NT2/D1 (cell line): ENCODE data around the gene GBX2.

Experiments used
- DNase-seq: peaks from one replicate; pipeline ENCODE4 v3.0.0-alpha.2; 2011; ENCODE audit warnings: low read depth, low spot score
- H3K27me3 ChIP-seq: 2 replicates; pipeline ENCODE4 v1.6.0; 2011; ENCODE audit warnings: mild to moderate bottlenecking; ENCODE audit not compliant: insufficient read length, insufficient read depth
- H3K36me3 ChIP-seq: 2 replicates; pipeline ENCODE4 v1.6.1; 2011; ENCODE audit warnings: mild to moderate bottlenecking, low read length, mixed read lengths; ENCODE audit not compliant: insufficient read depth, insufficient read length
- H3K4me1 ChIP-seq: 2 replicates; pipeline ENCODE4 v1.5.1; 2011; ENCODE audit not compliant: insufficient read depth, insufficient read length
- H3K4me3 ChIP-seq: 2 replicates; pipeline ENCODE4 v1.5.1; 2011; ENCODE audit warnings: low read depth; ENCODE audit not compliant: insufficient read length
- H3K9ac ChIP-seq: 2 replicates; pipeline ENCODE4 v1.6.0; 2011; ENCODE audit warnings: low read depth; ENCODE audit not compliant: insufficient read length
- H3K9me3 ChIP-seq: 2 replicates; pipeline ENCODE4 v1.5.1; 2011; ENCODE audit warnings: mild to moderate bottlenecking, low read length; ENCODE audit not compliant: insufficient read depth
- SUZ12 ChIP-seq: IDR thresholded peaks from 2 replicates; pipeline ENCODE4 v1.6.1; 2011; ENCODE audit not compliant: insufficient read length, insufficient read depth; ENCODE audit errors: extremely low read depth
- YY1 ChIP-seq: IDR thresholded peaks from 2 replicates; pipeline ENCODE4 v1.6.1; 2011; ENCODE audit not compliant: insufficient read length, insufficient read depth
- ZNF274 ChIP-seq: IDR thresholded peaks from 2 replicates; pipeline ENCODE4 v1.6.1; 2011; ENCODE audit warnings: mild to moderate bottlenecking, low read depth, low read length

Gene GBX2

GRCh38 chr2:236162031-236162845, 5.9 kb downstream of the GBX2 start:
- peaks cover 17% of the 10 kb centered on the region for H3K36me3 ChIP-seq
- TF ChIP-seq YY1 (no peak), ZNF274 (no peak), SUZ12 (no peak)
- no peaks in the 10 kb centered on the region for H3K9me3 ChIP-seq
- H3K9ac ChIP-seq = no peak overlapping the region
- no peak overlapping the region for H3K4me3 ChIP-seq
- no peak for DNase-seq
- peaks cover 30% of the 10 kb centered on the region for H3K4me1 ChIP-seq
- peaks cover 84% of the 10 kb centered on the region for H3K27me3 ChIP-seq

- no peaks in the 10 kb centered on the region for H3K9me3 ChIP-seq
- TF ChIP-seq SUZ12 (no peak), YY1 (no peak), ZNF274 (no peak)
- H3K4me3 ChIP-seq = no peak overlapping the region
- no peak for DNase-seq
- peaks cover 34% of the 10 kb centered on the region for H3K4me1 ChIP-seq
- peaks cover 17% of the 10 kb centered on the region for H3K36me3 ChIP-seq
- H3K27me3 ChIP-seq = peaks cover 84% of the 10 kb centered on the region
- H3K9ac ChIP-seq = no peak overlapping the region
Observed at GRCh38 chr2:236161531-236161930, 6.7 kb downstream of the GBX2 start.

GRCh38 chr2:236161082-236161462, 7.1 kb downstream of the GBX2 start:
- Histone ChIP-seq H3K9me3 (no peaks in the 10 kb centered on the region), H3K27me3 (peaks cover 84% of the 10 kb centered on the region), H3K4me3 (no peak overlapping the region), H3K4me1 (peaks cover 34% of the 10 kb centered on the region), H3K36me3 (peaks cover 17% of the 10 kb centered on the region), H3K9ac (peak overlapping the region; percentile 32)
- TF ChIP-seq SUZ12 (no peak), YY1 (no peak), ZNF274 (no peak)
- no peak for DNase-seq

- peaks cover 84% of the 10 kb centered on the region for H3K27me3 ChIP-seq
- H3K4me3 ChIP-seq = no peak overlapping the region
- TF ChIP-seq SUZ12 (no peak), ZNF274 (no peak), YY1 (no peak)
- DNase-seq = no peak
- peaks cover 34% of the 10 kb centered on the region for H3K4me1 ChIP-seq
- H3K9ac ChIP-seq = peak overlapping the region; percentile 32
- peaks cover 13% of the 10 kb centered on the region for H3K36me3 ChIP-seq
- H3K9me3 ChIP-seq = no peaks in the 10 kb centered on the region
Observed at GRCh38 chr2:236160366-236161081, 7.7 kb downstream of the GBX2 start.

DNA sequence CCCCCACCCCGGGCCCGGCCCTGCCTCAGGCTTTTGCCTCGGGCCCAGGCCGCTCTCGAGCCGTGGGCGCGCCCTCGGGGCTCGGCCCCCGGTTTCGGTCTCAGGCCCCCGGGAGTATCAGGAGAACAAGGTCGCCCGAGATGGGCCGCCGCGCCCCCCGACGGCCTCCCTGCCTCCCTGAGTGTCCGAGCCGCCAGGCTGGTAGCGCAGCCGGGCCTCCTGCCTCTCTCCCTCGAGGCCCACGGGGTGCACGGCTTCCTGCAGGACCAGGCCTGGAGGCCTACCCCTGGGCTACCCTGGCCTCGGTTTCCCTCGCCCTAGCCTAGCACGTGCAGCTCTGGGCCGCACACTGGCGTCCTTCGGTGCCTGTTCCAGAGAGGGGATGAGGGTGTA, 8.4 kb downstream of the GBX2 start:
- H3K9ac ChIP-seq = no peak overlapping the region
- TF ChIP-seq YY1 (no peak), ZNF274 (no peak), SUZ12 (no peak)
- peaks cover 34% of the 10 kb centered on the region for H3K4me1 ChIP-seq
- no peaks in the 10 kb centered on the region for H3K9me3 ChIP-seq
- DNase-seq = no peak
- H3K36me3 ChIP-seq = peaks cover 5% of the 10 kb centered on the region
- H3K4me3 ChIP-seq = peak overlapping the region; percentile 9
- H3K27me3 ChIP-seq = peaks cover 84% of the 10 kb centered on the region

DNA sequence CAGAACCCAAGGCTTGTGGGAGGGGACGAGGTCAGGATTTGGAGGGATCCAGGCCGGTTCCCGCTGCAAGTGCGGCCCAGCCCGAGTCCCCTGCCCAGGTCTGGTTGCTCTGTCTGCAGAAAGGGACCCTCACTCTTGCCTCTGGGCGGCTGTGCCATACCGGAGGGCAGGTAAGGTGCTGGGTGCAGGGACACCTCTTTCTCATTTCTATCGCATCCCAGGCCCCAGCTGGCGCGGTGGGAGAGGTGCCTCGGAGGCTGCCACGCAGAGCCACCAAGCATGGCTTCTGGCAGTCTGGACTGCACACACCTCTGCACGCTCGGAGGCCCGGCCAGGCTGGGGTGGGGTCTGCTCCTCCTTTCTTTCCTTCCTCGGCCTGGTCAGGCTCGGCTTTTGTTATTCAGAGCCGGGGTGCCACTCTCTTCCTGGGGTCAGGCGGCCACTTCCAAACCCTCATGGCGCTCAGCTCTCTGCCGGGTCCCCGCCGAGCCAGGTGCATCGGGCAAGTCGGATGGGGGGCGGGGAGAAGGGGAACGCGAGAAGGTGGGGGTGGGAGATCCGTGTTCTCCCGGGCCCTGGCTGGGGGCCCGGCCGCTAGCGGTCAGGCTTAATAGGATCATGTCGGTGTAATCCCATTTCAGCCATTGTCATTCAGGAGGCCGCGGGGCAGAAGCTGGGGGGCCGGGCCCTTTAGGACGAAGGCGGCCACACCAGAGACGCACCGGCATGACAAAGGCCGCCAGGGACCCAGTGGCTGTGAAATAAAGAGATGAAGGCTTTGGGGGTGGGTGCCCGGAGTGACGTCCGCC, 9.0 kb downstream of the GBX2 start:
- H3K4me1 ChIP-seq = peaks cover 34% of the 10 kb centered on the region

More for the DNA sequence above, 9.0 kb downstream of the GBX2 start:
- H3K4me3 ChIP-seq = peak overlapping the region; percentile 15
- no peak for DNase-seq
- H3K27me3 ChIP-seq = peaks cover 86% of the 10 kb centered on the region
- peaks cover 2% of the 10 kb centered on the region for H3K36me3 ChIP-seq
- TF ChIP-seq ZNF274 = no peak
- no peak for TF ChIP-seq SUZ12
- TF ChIP-seq YY1 = no peak
- H3K9ac ChIP-seq = peak overlapping the region; percentile 63
- H3K9me3 ChIP-seq = no peaks in the 10 kb centered on the region
